HepG2 (cell line): Measurements from ENCODE around the gene MUC22.
"Not testable (repeated sequence)": the region's sequence is repeated elsewhere in the genome, so short reads cannot be mapped to it uniquely, and the experiment has no call there.

Experiments used
- ATF7-NPFF ChIP-seq: sonication (generic); formaldehyde crosslinking; IDR thresholded peaks from 2 replicates; pipeline ENCODE4 v1.8.1; 2023; ENCODE audit warnings: mild to moderate bottlenecking, low read depth, missing genetic modification reagents, moderate library complexity
- NCOA2 ChIP-seq: sonication (generic); formaldehyde crosslinking; IDR thresholded peaks from 2 replicates; pipeline ENCODE4 v1.8.0; 2022; ENCODE audit warnings: inconsistent platforms
- NFE2L2 ChIP-seq: fragments of 150-350 bp; IDR thresholded peaks from 2 replicates; pipeline ENCODE4 v1.6.1; 2014; ENCODE audit warnings: low read length
- POLR2A ChIP-seq, 2 experiments: IDR thresholded peaks; 2 replicates each; pipeline ENCODE4 v1.6.1; 2011; ENCODE audit warnings: low read depth in 2 of 2, low read length in 2 of 2, mild to moderate bottlenecking in 1 of 2, moderate library complexity in 1 of 2; ENCODE audit not compliant: insufficient read depth in 1 of 2
- SMC3 ChIP-seq: IDR thresholded peaks from 2 replicates; pipeline ENCODE4 v1.6.1; 2011; ENCODE audit warnings: low read length, improper control_type of control experiment
- ZBTB7A ChIP-seq: sonication (generic); formaldehyde crosslinking; IDR thresholded peaks from 2 replicates; pipeline ENCODE4 v1.8.0; 2022; ENCODE audit warnings: mild to moderate bottlenecking, missing genetic modification reagents
- ZNF224 ChIP-seq: sonication (generic); formaldehyde crosslinking; IDR thresholded peaks from 2 replicates; pipeline ENCODE4 v1.5.0; 2020; ENCODE audit warnings: mild to moderate bottlenecking, missing genetic modification reagents
- ZNF296 ChIP-seq: sonication (generic); formaldehyde crosslinking; conservative IDR thresholded peaks from 2 replicates; pipeline ENCODE4 v1.5.0; 2020; ENCODE audit warnings: mild to moderate bottlenecking, missing genetic modification reagents
- TF ChIP-seq, protein P1 (sequence below): sonication (generic); formaldehyde crosslinking; conservative IDR thresholded peaks from 2 replicates; pipeline ENCODE4 v1.5.0; 2020; ENCODE audit warnings: missing genetic modification reagents
- TF ChIP-seq, protein P2 (sequence below): sonication (generic); formaldehyde crosslinking; IDR thresholded peaks from 2 replicates; pipeline ENCODE4 v1.5.0; 2020; ENCODE audit warnings: mild to moderate bottlenecking, missing genetic modification reagents, moderate library complexity
- TF ChIP-seq, protein P3 (sequence below): sonication (generic); formaldehyde crosslinking; IDR thresholded peaks from 2 replicates; pipeline ENCODE4 v1.5.0; 2020; ENCODE audit warnings: missing genetic modification reagents, mild to moderate bottlenecking, borderline replicate concordance
- TF ChIP-seq, protein P4 (sequence below): sonication (generic); formaldehyde crosslinking; IDR thresholded peaks from 2 replicates; pipeline ENCODE4 v1.5.1; 2020; ENCODE audit warnings: mild to moderate bottlenecking, missing genetic modification reagents, moderate library complexity

DNA sequence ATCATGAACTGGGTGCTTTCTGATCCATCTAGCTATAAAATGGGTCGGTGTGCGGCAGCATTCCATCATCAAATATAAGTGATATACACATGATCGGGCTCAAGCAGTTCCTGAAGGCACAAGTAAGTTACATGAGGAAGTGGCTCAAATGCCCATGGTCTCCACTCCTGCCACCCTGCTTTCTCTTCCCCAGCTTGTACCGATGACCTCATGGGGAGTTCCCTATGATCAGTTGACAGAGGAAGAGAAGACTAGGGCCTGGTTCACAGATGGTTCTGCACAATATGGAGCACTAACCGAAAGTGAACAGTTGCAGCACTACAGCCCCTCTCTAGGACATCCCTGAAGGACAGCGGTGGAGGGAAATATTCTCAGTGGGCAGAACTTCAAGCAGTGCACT lies 41.1 kb upstream of the MUC22 start:
- not testable (repeated sequence) for TF ChIP-seq NFE2L2; SMC3; NCOA2 (CRISPR knock-in tag); ZNF224 (CRISPR knock-in tag); ATF7-NPFF (CRISPR knock-in tag); ZBTB7A (CRISPR knock-in tag); POLR2A (IDR thresholded peaks at IDR 0.05; ENCODE audit: insufficient read depth in 1 of 2, low read depth in 2 of 2, low read length in 2 of 2); ZNF296 (CRISPR knock-in tag)
- TF ChIP-seq, protein P1, sequence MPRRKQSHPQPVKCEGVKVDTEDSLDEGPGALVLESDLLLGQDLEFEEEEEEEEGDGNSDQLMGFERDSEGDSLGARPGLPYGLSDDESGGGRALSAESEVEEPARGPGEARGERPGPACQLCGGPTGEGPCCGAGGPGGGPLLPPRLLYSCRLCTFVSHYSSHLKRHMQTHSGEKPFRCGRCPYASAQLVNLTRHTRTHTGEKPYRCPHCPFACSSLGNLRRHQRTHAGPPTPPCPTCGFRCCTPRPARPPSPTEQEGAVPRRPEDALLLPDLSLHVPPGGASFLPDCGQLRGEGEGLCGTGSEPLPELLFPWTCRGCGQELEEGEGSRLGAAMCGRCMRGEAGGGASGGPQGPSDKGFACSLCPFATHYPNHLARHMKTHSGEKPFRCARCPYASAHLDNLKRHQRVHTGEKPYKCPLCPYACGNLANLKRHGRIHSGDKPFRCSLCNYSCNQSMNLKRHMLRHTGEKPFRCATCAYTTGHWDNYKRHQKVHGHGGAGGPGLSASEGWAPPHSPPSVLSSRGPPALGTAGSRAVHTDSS (CRISPR knock-in tag): not testable (repeated sequence)
- TF ChIP-seq, protein P2, sequence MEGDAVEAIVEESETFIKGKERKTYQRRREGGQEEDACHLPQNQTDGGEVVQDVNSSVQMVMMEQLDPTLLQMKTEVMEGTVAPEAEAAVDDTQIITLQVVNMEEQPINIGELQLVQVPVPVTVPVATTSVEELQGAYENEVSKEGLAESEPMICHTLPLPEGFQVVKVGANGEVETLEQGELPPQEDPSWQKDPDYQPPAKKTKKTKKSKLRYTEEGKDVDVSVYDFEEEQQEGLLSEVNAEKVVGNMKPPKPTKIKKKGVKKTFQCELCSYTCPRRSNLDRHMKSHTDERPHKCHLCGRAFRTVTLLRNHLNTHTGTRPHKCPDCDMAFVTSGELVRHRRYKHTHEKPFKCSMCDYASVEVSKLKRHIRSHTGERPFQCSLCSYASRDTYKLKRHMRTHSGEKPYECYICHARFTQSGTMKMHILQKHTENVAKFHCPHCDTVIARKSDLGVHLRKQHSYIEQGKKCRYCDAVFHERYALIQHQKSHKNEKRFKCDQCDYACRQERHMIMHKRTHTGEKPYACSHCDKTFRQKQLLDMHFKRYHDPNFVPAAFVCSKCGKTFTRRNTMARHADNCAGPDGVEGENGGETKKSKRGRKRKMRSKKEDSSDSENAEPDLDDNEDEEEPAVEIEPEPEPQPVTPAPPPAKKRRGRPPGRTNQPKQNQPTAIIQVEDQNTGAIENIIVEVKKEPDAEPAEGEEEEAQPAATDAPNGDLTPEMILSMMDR (CRISPR knock-in tag): not testable (repeated sequence)
- TF ChIP-seq, protein P3, sequence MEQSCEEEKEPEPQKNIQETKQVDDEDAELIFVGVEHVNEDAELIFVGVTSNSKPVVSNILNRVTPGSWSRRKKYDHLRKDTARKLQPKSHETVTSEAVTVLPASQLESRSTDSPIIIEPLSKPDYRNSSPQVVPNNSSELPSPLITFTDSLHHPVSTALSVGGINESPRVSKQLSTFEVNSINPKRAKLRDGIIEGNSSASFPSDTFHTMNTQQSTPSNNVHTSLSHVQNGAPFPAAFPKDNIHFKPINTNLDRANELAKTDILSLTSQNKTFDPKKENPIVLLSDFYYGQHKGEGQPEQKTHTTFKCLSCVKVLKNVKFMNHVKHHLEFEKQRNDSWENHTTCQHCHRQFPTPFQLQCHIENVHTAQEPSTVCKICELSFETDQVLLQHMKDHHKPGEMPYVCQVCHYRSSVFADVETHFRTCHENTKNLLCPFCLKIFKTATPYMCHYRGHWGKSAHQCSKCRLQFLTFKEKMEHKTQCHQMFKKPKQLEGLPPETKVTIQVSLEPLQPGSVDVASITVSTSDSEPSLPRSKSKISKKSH (CRISPR knock-in tag): not testable (repeated sequence)
- TF ChIP-seq, protein P4, sequence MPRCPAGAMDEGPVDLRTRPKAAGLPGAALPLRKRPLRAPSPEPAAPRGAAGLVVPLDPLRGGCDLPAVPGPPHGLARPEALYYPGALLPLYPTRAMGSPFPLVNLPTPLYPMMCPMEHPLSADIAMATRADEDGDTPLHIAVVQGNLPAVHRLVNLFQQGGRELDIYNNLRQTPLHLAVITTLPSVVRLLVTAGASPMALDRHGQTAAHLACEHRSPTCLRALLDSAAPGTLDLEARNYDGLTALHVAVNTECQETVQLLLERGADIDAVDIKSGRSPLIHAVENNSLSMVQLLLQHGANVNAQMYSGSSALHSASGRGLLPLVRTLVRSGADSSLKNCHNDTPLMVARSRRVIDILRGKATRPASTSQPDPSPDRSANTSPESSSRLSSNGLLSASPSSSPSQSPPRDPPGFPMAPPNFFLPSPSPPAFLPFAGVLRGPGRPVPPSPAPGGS (CRISPR knock-in tag): not testable (repeated sequence)
